ENCODE data around the gene ABLIM2.

Gene ABLIM2

GRCh38 chr4:8173492-8174242 is 15.1 kb upstream of the ABLIM2 start:
- DNase-seq = no peak

- peak in 1 of 5 donors; percentile 21 for DNase-seq
These were observed 13.6 kb upstream of the ABLIM2 start for GRCh38 chr4:8171984-8172924.

GRCh38 chr4:8171266-8171665 is 12.7 kb upstream of the ABLIM2 start:
- DNase-seq = no peak

- no peak for DNase-seq
These were observed 11.7 kb upstream of the ABLIM2 start for GRCh38 chr4:8170341-8170740.

GRCh38 chr4:8169763-8170162 is 11.2 kb upstream of the ABLIM2 start:
- no peak for DNase-seq

- no peak for DNase-seq
These were observed 10.4 kb upstream of the ABLIM2 start for GRCh38 chr4:8168832-8169598.

GRCh38 chr4:8168232-8168631 is 9.6 kb upstream of the ABLIM2 start:
- DNase-seq = no peak

GRCh38 chr4:8167815-8168214 is 9.2 kb upstream of the ABLIM2 start:
- DNase-seq = no peak

- no peak for DNase-seq
These were observed 8.7 kb upstream of the ABLIM2 start for GRCh38 chr4:8167291-8167690.

GRCh38 chr4:8165374-8165896 is 6.8 kb upstream of the ABLIM2 start:
- no peak for DNase-seq

GRCh38 chr4:8164687-8165086 is 6.1 kb upstream of the ABLIM2 start:
- no peak for DNase-seq

GRCh38 chr4:8164194-8164565 is 5.6 kb upstream of the ABLIM2 start:
- no peak for DNase-seq

- DNase-seq = no peak
These were observed 5.0 kb upstream of the ABLIM2 start for GRCh38 chr4:8163436-8164193.

GRCh38 chr4:8163026-8163425 is 4.4 kb upstream of the ABLIM2 start:
- DNase-seq = no peak

GRCh38 chr4:8162625-8163024 is 4.0 kb upstream of the ABLIM2 start:
- no peak for DNase-seq

- DNase-seq = no peak
These were observed 2.0 kb upstream of the ABLIM2 start for GRCh38 chr4:8160572-8160971.

- DNase-seq = no peak
These were observed 1.6 kb upstream of the ABLIM2 start for GRCh38 chr4:8160233-8160560.

GRCh38 chr4:8159537-8160232 is 1.1 kb upstream of the ABLIM2 start:
- no peak for DNase-seq

GRCh38 chr4:8157944-8158709 is 486 bp downstream of the ABLIM2 start:
- DNase-seq = peak in 1 of 5 donors; percentile 7

GRCh38 chr4:8157496-8157895 is 1.1 kb downstream of the ABLIM2 start:
- DNase-seq = no peak

- DNase-seq = no peak
These were observed 2.0 kb downstream of the ABLIM2 start for GRCh38 chr4:8156617-8157016.
